Tibial artery (tissue), 4 donors: ENCODE data around the gene CCDC201.

Experiments
- DNase-seq, 2 donors: peaks; one replicate each; pipeline ENCODE4 v3.0.0-alpha.2; 2019
- H3K27ac ChIP-seq, 2 donors: fragments of 200-600 bp; sonication (generic) in 1 of 2; 1 replicate in 1 of 2; 2 replicates in 1 of 2; pipeline ENCODE4 v1.5.1; 2018 to 2019; ENCODE audit warnings: mild to moderate bottlenecking in 1 of 2
- H3K27me3 ChIP-seq, 2 donors: fragments of 200-600 bp; sonication (generic) in 1 of 2; one replicate each; pipeline versions ENCODE4 v1.5.1 to v1.6.0; 2016 to 2019
- H3K36me3 ChIP-seq, 3 donors: fragments of 200-600 bp; sonication (generic) in 2 of 3; one replicate each; pipeline ENCODE4 v1.5.1; 2016 to 2019; ENCODE audit warnings: mild to moderate bottlenecking in 2 of 3
- H3K4me1 ChIP-seq, 4 donors: fragments of 200-600 bp; sonication (generic) in 2 of 4; 1 replicate in 3 of 4; 2 replicates in 1 of 4; pipeline ENCODE4 v1.5.1; 2016 to 2019
- H3K4me3 ChIP-seq, 2 donors: fragments of 200-600 bp; sonication (generic) in 1 of 2; 1 replicate in 1 of 2; 2 replicates in 1 of 2; pipeline ENCODE4 v1.5.1; 2018 to 2019; ENCODE audit warnings: mild to moderate bottlenecking in 2 of 2
- H3K9me3 ChIP-seq, 3 donors: fragments of 200-600 bp; sonication (generic) in 1 of 3; one replicate each; pipeline ENCODE4 v1.5.1; 2016 to 2019
- intact Hi-C: fragments of 100-400 bp; cut with DNase I; formaldehyde crosslinking; loops from one replicate; pipeline ENCODE4 v1.15.0; 2023; ENCODE audit warnings: low total_unique reads
- TF ChIP-seq, protein P1 (sequence below), 2 experiments: fragments of 200-600 bp in 1 of 2; fragments of 450-650 bp in 1 of 2; IDR thresholded peaks; one replicate each; pipeline ENCODE4 v1.5.1; 2017 to 2019; ENCODE audit warnings: antibody characterized with exemption in 2 of 2, mild to moderate bottlenecking in 1 of 2, moderate library complexity in 1 of 2

CCDC201 gene

DNA sequence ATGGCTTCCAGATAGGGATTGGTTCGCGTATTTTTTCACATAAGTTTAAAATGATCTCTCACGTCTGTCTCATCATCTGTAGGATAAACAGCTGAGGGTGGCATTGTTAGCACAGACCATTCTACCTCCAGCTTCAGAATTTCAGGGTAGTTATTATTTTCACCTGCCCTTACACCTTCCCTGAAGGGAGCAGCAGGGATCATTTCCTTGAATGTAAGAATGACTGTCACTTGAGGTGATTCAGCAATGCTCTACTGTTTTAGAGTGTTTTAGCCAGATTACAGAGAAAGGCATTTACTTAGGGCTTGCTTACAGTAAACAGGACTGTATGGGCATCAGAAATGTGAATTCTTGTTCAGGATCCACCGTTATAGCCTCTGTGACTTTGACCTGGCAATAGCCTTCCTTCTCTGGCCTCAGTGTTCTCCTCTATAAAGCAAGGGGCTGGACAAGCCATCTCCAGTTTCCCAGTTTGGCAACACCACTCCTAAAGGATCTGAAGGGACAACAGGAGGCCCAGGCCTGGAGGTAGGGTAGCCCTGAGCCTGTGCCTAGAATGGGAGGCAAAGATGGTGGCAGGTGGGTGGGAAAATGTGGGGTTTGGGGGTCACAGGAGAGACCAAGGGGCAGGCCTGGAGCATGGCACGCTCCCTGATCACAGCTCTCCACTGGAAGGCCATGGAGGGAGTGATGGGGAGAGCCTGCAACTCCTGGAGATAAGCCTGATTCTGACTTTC is 14.2 kb upstream of the CCDC201 start:
- peaks cover 0 to 12% (median 10%) of the 10 kb centered on the region in 4 donors for H3K4me1 ChIP-seq
- intact Hi-C loops = no loop called here
- TF ChIP-seq, protein P1, sequence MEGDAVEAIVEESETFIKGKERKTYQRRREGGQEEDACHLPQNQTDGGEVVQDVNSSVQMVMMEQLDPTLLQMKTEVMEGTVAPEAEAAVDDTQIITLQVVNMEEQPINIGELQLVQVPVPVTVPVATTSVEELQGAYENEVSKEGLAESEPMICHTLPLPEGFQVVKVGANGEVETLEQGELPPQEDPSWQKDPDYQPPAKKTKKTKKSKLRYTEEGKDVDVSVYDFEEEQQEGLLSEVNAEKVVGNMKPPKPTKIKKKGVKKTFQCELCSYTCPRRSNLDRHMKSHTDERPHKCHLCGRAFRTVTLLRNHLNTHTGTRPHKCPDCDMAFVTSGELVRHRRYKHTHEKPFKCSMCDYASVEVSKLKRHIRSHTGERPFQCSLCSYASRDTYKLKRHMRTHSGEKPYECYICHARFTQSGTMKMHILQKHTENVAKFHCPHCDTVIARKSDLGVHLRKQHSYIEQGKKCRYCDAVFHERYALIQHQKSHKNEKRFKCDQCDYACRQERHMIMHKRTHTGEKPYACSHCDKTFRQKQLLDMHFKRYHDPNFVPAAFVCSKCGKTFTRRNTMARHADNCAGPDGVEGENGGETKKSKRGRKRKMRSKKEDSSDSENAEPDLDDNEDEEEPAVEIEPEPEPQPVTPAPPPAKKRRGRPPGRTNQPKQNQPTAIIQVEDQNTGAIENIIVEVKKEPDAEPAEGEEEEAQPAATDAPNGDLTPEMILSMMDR (IDR thresholded peaks at IDR 0.05) = no peak
- H3K9me3 ChIP-seq = no peaks in the 10 kb centered on the region
- DNase-seq = no peak
- no peak overlapping the region for H3K27ac ChIP-seq
- H3K36me3 ChIP-seq = no peaks in the 10 kb centered on the region
- H3K4me3 ChIP-seq = no peak overlapping the region
- peaks cover 0 to 49% of the 10 kb centered on the region in 2 donors for H3K27me3 ChIP-seq

DNA sequence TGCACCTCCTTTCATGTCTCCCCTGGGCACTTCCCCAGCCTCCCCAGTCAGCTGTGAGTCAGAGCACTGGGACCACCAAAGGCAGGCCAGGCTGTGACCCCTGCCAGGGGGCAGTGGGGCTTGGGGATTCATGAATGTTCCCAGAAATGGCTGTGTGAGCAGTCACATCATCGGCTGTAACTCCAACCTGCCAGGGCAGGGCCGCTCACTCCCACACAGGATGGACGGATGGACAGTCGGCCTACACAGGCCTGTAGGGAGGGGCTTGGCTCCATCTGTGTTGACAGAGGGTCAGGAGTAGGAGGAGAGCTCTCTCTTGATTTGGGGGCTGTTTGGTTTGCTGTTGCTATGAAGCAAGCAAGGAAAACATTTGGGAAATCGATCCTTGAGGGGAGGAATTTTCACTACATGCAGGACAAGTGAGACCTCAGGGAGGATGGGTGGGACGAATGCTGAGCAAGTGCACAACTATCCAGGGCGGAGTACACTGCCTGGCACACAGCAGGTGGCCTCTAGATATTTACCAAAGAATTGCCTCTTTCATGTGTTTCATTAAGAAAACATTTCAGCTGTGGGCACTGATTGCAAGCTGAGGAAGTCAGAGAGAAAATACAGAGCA is 12.5 kb upstream of the CCDC201 start:
- TF ChIP-seq, protein P1 (IDR thresholded peaks at IDR 0.05) = no peak
- intact Hi-C loops = no loop called here
- H3K27me3 ChIP-seq = peaks cover 0 to 47% of the 10 kb centered on the region in 2 donors

DNA sequence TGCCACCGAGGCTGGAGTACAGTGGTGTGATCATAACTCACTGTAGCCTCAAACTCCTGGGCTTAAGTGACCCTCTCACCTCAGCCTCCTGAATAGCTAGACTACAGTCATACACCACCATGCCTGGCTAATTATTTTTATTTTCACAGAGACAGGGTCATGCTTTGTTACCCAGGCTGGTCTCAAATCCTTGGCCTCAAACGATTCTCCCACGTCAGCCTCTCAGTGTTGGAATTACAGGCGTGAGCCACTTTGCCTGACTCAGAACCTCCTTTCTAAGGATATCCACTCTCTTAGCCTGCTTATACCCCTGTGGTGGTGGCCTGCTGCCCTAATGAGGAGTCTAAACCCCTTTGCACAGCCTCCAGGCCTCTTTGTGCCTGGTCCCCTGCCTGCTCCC is 11.3 kb upstream of the CCDC201 start:
- H3K36me3 ChIP-seq = no peaks in the 10 kb centered on the region
- H3K27ac ChIP-seq = no peak overlapping the region
- DNase-seq = no peak
- H3K9me3 ChIP-seq = peaks cover 0 to 7% (median 1%) of the 10 kb centered on the region in 3 donors
- H3K4me3 ChIP-seq = no peak overlapping the region
- peaks cover 0 to 12% (median 10%) of the 10 kb centered on the region in 4 donors for H3K4me1 ChIP-seq
- peaks cover 0 to 37% of the 10 kb centered on the region in 2 donors for H3K27me3 ChIP-seq
- TF ChIP-seq, protein P1 (IDR thresholded peaks at IDR 0.05) = no peak
- intact Hi-C loops = no loop called here

More for the DNA sequence above, 12.5 kb upstream of the CCDC201 start:
- Histone ChIP-seq H3K36me3 (no peaks in the 10 kb centered on the region), H3K9me3 (no peaks in the 10 kb centered on the region), H3K27ac (no peak overlapping the region), H3K4me3 (no peak overlapping the region), H3K4me1 (peaks cover 0 to 12% (median 10%) of the 10 kb centered on the region in 4 donors)
- no peak for DNase-seq

DNA sequence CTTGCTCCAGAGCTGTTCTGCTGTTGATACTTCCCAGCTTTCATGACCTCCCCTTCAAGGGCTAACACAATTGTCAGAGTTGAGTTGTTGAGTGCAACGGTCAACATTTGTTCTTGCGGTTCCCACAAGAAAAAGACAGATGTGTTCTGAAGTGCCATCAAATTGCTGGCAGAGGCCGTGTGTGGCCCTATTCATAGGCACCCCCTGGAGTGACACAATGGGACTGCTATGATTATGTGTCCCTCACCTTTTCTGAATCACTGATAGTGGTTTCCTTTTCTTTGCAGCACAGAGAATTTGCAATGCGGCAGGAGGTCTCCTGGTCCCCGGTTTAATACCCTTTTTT is 9.6 kb upstream of the CCDC201 start:
- H3K4me1 ChIP-seq = no peaks in the 10 kb centered on the region
- intact Hi-C loops = no loop called here
- peaks cover 0 to 22% (median 13%) of the 10 kb centered on the region in 3 donors for H3K9me3 ChIP-seq
- TF ChIP-seq, protein P1 (IDR thresholded peaks at IDR 0.05) = no peak
- no peak overlapping the region for H3K4me3 ChIP-seq
- H3K27ac ChIP-seq = no peak overlapping the region
- H3K27me3 ChIP-seq = peaks cover 0 to 20% of the 10 kb centered on the region in 2 donors
- H3K36me3 ChIP-seq = no peaks in the 10 kb centered on the region
- DNase-seq = no peak

DNA sequence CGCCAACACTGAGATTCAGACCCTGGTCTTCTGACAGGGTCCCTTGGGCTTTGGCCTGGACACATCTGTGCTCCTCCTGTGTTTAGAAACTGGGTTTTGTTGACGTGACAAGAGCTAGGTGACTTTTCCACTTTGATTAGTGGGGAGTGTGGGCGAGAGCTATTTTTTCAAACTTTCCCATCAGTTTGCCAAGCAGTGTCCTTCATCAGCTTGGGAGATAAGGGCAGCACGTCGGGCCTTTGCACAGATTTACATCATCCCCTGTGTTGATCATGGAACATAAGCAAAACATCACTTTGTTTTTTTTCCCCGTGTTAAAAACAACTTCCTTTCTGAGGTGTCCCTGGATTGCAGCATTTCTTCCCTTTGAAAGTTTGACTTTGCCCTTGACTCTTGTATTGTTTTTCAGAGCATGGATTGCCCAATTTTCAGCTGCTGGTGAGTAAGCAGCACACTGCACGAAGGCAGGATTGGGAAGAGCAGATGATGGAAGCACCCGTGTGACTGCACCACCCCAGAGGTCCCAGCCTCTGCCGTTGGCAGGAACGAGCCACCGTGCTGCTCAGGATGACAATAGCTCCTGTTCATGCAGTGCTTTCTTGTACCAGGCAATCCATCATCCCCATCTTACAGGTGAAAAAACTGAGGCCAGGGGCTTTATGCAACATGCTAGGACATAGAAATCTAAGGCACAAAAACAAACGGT is 9.0 kb upstream of the CCDC201 start:
- TF ChIP-seq, protein P1 (IDR thresholded peaks at IDR 0.05) = no peak
- Histone ChIP-seq H3K36me3 (no peaks in the 10 kb centered on the region), H3K4me1 (no peaks in the 10 kb centered on the region), H3K4me3 (no peak overlapping the region), H3K9me3 (peaks cover 0 to 22% (median 13%) of the 10 kb centered on the region in 3 donors), H3K27ac (no peak overlapping the region), H3K27me3 (peaks cover 0 to 18% of the 10 kb centered on the region in 2 donors)
- DNase-seq = no peak
- intact Hi-C loops = no loop called here
